ENCODE results near the gene FN3KRP.

Gene FN3KRP

DNA sequence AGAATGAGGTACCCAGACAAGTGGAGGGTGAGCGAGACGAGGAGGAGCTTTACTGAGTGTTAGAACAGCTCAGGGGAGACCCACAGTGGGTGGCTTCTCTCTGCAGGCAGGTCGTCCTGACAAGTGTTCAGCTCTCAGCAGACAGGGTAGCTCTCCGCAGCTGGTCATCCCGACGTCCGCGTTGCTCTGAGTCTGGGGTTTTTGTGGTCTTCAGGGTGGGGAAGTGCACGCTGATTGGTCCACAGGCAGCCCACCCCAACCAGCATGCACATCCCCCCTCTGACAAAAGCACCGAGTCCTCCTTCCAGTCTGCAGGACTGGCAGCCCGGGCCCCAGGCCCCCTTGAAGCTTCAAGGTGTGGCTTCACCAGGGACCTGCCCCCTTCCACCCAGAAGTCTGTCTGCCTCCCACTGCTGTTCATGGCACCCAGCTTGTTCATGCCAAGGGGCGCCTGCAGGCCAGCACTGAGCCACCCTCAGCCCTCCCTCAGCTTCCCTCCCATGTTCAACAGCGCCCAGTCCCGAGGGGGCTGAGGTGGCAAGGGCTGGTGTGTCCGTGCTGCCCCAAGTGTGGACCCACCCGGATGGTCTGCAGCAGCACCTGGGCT lies 48.4 kb upstream of the FN3KRP start:
- peak overlapping the region; percentile 89 for H3K4me3 ChIP-seq (ENCODE audit: low read length)
- no peak overlapping the region for H3K27ac ChIP-seq (ENCODE audit: low read length)
- no peaks in the 10 kb centered on the region for H3K36me3 ChIP-seq (replicated peaks; ENCODE audit: low read depth, low read length)
- no peak overlapping the region for H2AFZ ChIP-seq (ENCODE audit: low read depth, low read length)
- no peak overlapping the region; the same call in 1 of the 2 replicates for H3K9ac ChIP-seq (ENCODE audit: low read length)
- no peak for TF ChIP-seq EZH2phosphoT487 (IDR thresholded peaks at IDR 0.05; ENCODE audit: low read depth)
- TF ChIP-seq, protein P1, sequence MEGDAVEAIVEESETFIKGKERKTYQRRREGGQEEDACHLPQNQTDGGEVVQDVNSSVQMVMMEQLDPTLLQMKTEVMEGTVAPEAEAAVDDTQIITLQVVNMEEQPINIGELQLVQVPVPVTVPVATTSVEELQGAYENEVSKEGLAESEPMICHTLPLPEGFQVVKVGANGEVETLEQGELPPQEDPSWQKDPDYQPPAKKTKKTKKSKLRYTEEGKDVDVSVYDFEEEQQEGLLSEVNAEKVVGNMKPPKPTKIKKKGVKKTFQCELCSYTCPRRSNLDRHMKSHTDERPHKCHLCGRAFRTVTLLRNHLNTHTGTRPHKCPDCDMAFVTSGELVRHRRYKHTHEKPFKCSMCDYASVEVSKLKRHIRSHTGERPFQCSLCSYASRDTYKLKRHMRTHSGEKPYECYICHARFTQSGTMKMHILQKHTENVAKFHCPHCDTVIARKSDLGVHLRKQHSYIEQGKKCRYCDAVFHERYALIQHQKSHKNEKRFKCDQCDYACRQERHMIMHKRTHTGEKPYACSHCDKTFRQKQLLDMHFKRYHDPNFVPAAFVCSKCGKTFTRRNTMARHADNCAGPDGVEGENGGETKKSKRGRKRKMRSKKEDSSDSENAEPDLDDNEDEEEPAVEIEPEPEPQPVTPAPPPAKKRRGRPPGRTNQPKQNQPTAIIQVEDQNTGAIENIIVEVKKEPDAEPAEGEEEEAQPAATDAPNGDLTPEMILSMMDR (IDR thresholded peaks at IDR 0.05; ENCODE audit: low read depth, low read length) = no peak
- no peaks in the 10 kb centered on the region for H3K27me3 ChIP-seq (ENCODE audit: low read depth, low read length)
- H3K4me2 ChIP-seq (ENCODE audit: low read length) = peak overlapping the region; percentile 100
- H3K9me3 ChIP-seq (ENCODE audit: insufficient read depth, low read length) = no peaks in the 10 kb centered on the region
- no peaks in the 10 kb centered on the region for H3K79me2 ChIP-seq (ENCODE audit: low read length)
- peaks cover 5% of the 10 kb centered on the region for H3K4me1 ChIP-seq (ENCODE audit: low read length)
- no peaks in the 10 kb centered on the region for H4K20me1 ChIP-seq (ENCODE audit: insufficient read depth, low read length)

DNA sequence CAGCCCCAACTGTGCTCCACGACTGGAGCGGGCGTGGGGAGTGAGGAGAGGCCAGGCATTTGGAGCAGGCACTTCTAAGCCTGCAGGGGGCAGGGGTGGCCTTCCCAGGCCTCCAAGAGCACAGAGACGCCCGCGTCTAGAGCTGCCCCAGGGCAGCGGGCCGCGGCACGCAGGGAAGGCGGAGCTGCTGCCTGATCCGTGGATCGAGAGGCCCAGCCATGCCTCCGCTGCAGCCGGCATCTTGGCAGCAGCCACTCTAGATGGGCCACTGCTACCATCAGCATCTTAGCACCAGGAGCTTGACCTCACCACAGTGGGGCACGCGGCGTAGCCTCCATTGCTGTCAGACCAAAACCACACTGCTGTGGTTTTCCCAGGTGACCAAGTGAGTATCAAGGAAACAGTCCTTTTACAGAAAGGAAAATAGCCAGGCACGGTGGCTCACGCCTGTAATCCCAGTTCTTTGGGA lies 47.8 kb upstream of the FN3KRP start:
- peaks cover 3% of the 10 kb centered on the region for H3K36me3 ChIP-seq (replicated peaks; ENCODE audit: low read depth, low read length)
- H3K9ac ChIP-seq (ENCODE audit: low read length) = peak overlapping the region; percentile 72
- no peaks in the 10 kb centered on the region for H3K79me2 ChIP-seq (ENCODE audit: low read length)
- no peaks in the 10 kb centered on the region for H3K9me3 ChIP-seq (ENCODE audit: insufficient read depth, low read length)
- peak overlapping the region; percentile 92 for H2AFZ ChIP-seq (ENCODE audit: low read depth, low read length)
- peak overlapping the region; percentile 100 for H3K4me2 ChIP-seq (ENCODE audit: low read length)
- peaks cover 5% of the 10 kb centered on the region for H3K4me1 ChIP-seq (ENCODE audit: low read length)
- TF ChIP-seq, protein P1 (IDR thresholded peaks at IDR 0.05; ENCODE audit: low read depth, low read length) = peak; percentile 80
- no peak for TF ChIP-seq EZH2phosphoT487 (IDR thresholded peaks at IDR 0.05; ENCODE audit: low read depth)
- no peaks in the 10 kb centered on the region for H3K27me3 ChIP-seq (ENCODE audit: low read depth, low read length)
- peak overlapping the region; percentile 89 for H3K4me3 ChIP-seq (ENCODE audit: low read length)
- no peaks in the 10 kb centered on the region for H4K20me1 ChIP-seq (ENCODE audit: insufficient read depth, low read length)
- H3K27ac ChIP-seq (ENCODE audit: low read length) = peak overlapping the region; percentile 20; the same call in 1 of the 2 replicates

DNA sequence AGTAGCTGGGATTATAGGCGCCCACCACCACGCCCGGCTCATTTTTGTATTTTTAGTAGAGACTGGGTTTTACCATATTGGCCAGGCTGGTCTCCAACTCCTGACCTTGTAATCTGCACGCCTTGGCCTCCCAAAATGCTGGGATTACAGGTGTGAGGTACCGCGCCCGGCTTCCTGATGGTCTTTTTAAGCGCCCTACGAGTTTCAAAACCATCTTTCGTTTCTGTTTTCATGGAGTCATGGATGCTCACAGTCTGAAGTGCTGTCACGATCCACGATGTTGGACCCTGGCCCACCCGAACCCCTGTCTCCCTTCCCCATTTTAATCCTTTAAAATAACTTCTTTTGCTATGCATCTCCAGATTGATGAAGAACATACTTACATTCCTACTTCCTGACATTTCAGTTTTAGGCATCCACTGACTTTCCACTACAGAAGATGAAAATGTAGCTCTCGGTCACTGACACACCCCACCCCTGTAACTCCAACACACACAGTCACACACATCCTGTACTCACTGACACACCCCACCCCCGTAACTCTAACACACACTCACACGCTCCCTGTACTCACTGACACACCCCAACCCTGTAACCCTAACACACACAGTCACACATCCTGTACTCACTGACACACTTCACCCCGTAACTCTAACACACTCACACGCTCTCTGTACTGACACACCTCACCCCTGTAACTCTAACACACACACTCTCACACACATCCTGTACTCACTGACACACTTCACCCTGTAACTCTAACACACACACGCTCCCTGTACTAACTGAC lies 45.6 kb upstream of the FN3KRP start:
- H3K9ac ChIP-seq (ENCODE audit: low read length) = no peak overlapping the region
- H3K27ac ChIP-seq (ENCODE audit: low read length) = no peak overlapping the region
- TF ChIP-seq, protein P1 (IDR thresholded peaks at IDR 0.05; ENCODE audit: low read depth, low read length) = no peak
- no peak for TF ChIP-seq EZH2phosphoT487 (IDR thresholded peaks at IDR 0.05; ENCODE audit: low read depth)
- H4K20me1 ChIP-seq (ENCODE audit: insufficient read depth, low read length) = no peaks in the 10 kb centered on the region
- H2AFZ ChIP-seq (ENCODE audit: low read depth, low read length) = no peak overlapping the region
- H3K27me3 ChIP-seq (ENCODE audit: low read depth, low read length) = no peaks in the 10 kb centered on the region
- H3K79me2 ChIP-seq (ENCODE audit: low read length) = no peaks in the 10 kb centered on the region
- H3K4me1 ChIP-seq (ENCODE audit: low read length) = peaks cover 5% of the 10 kb centered on the region
- no peak overlapping the region for H3K4me3 ChIP-seq (ENCODE audit: low read length)
- H3K36me3 ChIP-seq (replicated peaks; ENCODE audit: low read depth, low read length) = peaks cover 3% of the 10 kb centered on the region
- H3K4me2 ChIP-seq (ENCODE audit: low read length) = no peak overlapping the region
- no peaks in the 10 kb centered on the region for H3K9me3 ChIP-seq (ENCODE audit: insufficient read depth, low read length)

Measured in OCI-LY3 (cell line).